Epithelial cell of esophagus (primary cell): ENCODE data around the gene PHF5A.
A peak's percentile ranks its signal among the peaks of the same experiment; 100 is the strongest.

ENCODE experiments used
- DNase-seq: peaks from one replicate; pipeline ENCODE4 v3.0.0; 2010; ENCODE audit warnings: low read depth
- H3K4me3 ChIP-seq: 2 replicates; pipeline ENCODE4 v1.5.1; 2011; ENCODE audit warnings: mild to moderate bottlenecking, low read length, control low read depth
- CTCF ChIP-seq: IDR thresholded peaks from 2 replicates; pipeline ENCODE4 v1.5.1; 2011; ENCODE audit warnings: low read depth, mild to moderate bottlenecking, low read length, control low read depth, inconsistent platforms; ENCODE audit not compliant: insufficient read depth; ENCODE audit errors: missing control alignments

PHF5A gene

GRCh38 chr22:41468381-41469217 lies at the start of gene PHF5A, which contains the start of gene ACO2:
Gene PHF5A, minus strand, starts transcription at chr22:41468692. Its CDS starts 39 bp downstream, at chr22:41468653.
Gene ACO2, plus strand, starts transcription at chr22:41469117. Its CDS starts 30 bp downstream, at chr22:41469147.
- no peak for TF ChIP-seq CTCF

GRCh38 chr22:41518048-41518347 lies 49.5 kb upstream of the PHF5A start:
- no peak for TF ChIP-seq CTCF
- H3K4me3 ChIP-seq = no peak overlapping the region
- DNase-seq = no peak

More at GRCh38 chr22:41468381-41469217, at the start of gene PHF5A, which contains the start of gene ACO2:
- DNase-seq = peak; percentile 99
- H3K4me3 ChIP-seq = peak within 1 kb of the TSS; percentile 91

DNA sequence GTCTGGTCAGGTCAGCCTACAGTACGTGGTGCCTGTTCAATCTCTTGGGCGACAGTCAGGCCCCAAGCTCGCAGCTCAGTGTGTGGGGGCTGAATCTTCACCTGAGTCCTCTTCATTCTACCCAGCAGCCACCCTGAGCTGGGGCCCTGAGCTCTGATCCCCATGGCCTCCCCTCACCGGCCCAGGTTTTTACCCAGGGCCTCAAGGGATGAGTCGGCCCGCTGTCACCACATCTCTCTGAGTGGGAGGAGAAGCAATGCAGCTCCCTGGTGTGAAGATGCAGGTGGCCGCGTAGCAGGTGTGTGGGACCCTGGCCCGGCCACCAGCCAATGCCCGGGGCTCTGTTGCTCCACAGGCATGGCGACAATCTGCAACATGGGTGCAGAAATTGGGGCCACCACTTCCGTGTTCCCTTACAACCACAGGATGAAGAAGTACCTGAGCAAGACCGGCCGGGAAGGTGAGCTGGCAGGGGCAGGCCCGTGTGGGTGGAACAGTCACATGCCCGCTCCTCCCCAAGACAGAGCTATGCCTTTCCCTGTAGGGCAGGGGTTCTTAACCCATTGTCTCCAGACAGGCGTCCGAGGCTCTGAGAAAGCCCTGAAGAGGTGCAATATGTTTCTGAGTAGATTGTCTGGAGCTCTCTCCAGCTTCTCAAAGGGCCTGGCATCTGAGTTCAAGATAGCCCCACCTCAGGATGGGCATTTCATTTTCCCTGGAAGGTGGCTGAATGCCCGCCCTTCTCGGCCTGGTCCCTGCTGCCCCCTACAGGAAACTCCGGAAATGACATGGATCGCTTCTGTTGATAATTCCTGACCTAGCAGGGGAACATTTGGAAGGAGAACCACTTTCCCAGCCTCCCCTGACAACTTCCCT lies 48.9 kb upstream of the PHF5A start:
- TF ChIP-seq CTCF = peak; percentile 91
- H3K4me3 ChIP-seq = no peak overlapping the region
- peak; percentile 84 for DNase-seq

DNA sequence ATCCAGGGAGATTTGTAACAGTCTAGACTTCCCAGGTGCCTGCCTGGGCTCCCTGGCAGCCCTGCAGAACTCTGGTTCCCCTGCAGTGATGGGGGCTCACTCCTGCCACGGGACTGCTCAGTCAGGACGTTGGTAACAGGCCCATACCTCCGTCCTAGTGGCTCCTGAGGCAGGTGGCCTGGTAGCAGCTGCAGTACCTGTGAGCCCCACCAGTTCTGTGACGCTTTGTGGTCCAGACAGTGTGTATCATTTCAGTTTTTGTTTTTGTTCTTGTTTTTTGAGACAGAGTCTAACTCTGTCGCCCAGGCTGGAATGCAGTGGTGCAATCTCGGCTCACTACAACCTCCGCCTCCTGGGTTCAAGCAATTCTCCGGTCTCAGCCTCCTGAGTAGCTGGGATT lies 48.0 kb upstream of the PHF5A start:
- TF ChIP-seq CTCF = no peak
- no peak overlapping the region for H3K4me3 ChIP-seq
- DNase-seq = no peak

DNA sequence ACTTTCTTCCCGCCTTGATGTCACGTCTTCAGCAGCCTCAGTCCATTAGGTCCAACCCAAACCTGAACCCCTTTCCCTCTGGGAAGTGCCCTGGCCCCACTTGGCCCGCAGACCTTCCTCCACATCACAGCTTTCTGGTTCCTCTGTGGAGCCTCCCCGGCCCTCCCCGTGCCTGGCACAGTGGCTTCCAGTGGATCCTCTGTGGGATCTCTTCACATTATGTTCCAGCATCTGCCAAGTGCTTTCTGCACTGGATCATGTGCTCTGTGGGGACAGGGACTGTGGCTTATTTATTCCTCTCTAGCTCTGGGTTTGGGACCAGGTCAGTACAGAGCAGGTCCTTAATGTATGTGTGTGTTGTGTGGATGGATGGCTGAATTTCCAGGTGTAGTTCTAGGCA lies 44.9 kb upstream of the PHF5A start:
- TF ChIP-seq CTCF = no peak
- DNase-seq = no peak
- H3K4me3 ChIP-seq = no peak overlapping the region

GRCh38 chr22:41512421-41513194 lies 44.1 kb upstream of the PHF5A start:
- TF ChIP-seq CTCF = no peak
- DNase-seq = peak; percentile 75
- no peak overlapping the region for H3K4me3 ChIP-seq
